Body of pancreas (tissue), 4 donors: ENCODE measurements around the gene ZDHHC12. TPM values are rescaled to one million over a fixed set of nuclear protein-coding genes. Genes with fewer than 3 reads are reported as not detected.
A peak's percentile ranks its signal among the peaks of the same experiment; 100 is the strongest.

Experiments
- ATAC-seq: fragments of 150-250 bp; one replicate; pipeline ENCODE4 v1.9.1; 2016
- DNase-seq, 4 donors: peaks; one replicate each; pipeline ENCODE4 v3.0.0-alpha.2; 2019
- H3K27ac ChIP-seq, 4 donors: fragments of 200-600 bp; sonication (generic); 1 replicate in 3 of 4; 2 replicates in 1 of 4; pipeline versions ENCODE4 v1.5.1 to v1.6.1; 2016 to 2019; ENCODE audit warnings: mild to moderate bottlenecking in 1 of 4, mixed read lengths in 1 of 4, moderate library complexity in 1 of 4
- H3K27me3 ChIP-seq, 2 donors: fragments of 200-600 bp; sonication (generic); one replicate each; pipeline ENCODE4 v1.6.0; 2016; ENCODE audit warnings: mild to moderate bottlenecking in 1 of 2
- H3K36me3 ChIP-seq, 2 donors: fragments of 200-600 bp; sonication (generic); replicated peaks in 1 of 2; 2 replicates each; pipeline ENCODE4 v1.5.1; 2016; ENCODE audit warnings: low read depth in 2 of 2; ENCODE audit not compliant: insufficient read depth in 1 of 2
- H3K4me1 ChIP-seq: fragments of 200-600 bp; sonication (generic); one replicate; pipeline ENCODE4 v1.6.0; 2016
- H3K4me3 ChIP-seq, 2 donors: fragments of 200-600 bp; sonication (generic); 1 replicate in 1 of 2; 2 replicates in 1 of 2; pipeline ENCODE4 v1.5.1; 2016 to 2019
- H3K9me3 ChIP-seq, 3 donors: fragments of 200-600 bp; sonication (generic); 1 replicate in 2 of 3; 2 replicates in 1 of 3; pipeline ENCODE4 v1.5.1; 2016
- POLR2A ChIP-seq, 3 donors: fragments of 450-650 bp; IDR thresholded peaks; one replicate each; pipeline ENCODE4 v1.6.1; 2016; ENCODE audit warnings: antibody characterized with exemption in 3 of 3, mild to moderate bottlenecking in 2 of 3
- WGBS, 2 donors: methylation state at CpG; one replicate each; pipeline ENCODE4 v1.1.5; 2017; 5-methylcytosine and 5-hydroxymethylcytosine counted together
- intact Hi-C: fragments of 100-400 bp; cut with DNase I; formaldehyde crosslinking; loops from one replicate; pipeline ENCODE4 v1.15.1; 2023
- total RNA-seq, 2 donors: library from RNA; depleted of rRNA; stranded (reverse); fragments of >200 nt; gene quantifications; one replicate each; pipeline ENCODE4 v1.1.0, GENCODE V29; 2016
- TF ChIP-seq, protein P1 (sequence below), 7 experiments: fragments of 450-650 bp in 4 of 7; fragments of 200-600 bp in 3 of 7; sonication (generic) in 3 of 7; IDR thresholded peaks; one replicate each; pipeline ENCODE4 v1.5.1; 2016 to 2019; ENCODE audit warnings: antibody characterized with exemption in 7 of 7

ZDHHC12 gene
- total RNA-seq, 2 donors from 2014 or later: 21.1 to 64.9 TPM

GRCh38 chr9:128718475-128718874 is 5.5 kb downstream of the ZDHHC12 start:
- H3K9me3 ChIP-seq: no peaks in the 10 kb centered on the region
- 30 to 39% methylated on average over 5 of the region's 5 CpGs for WGBS, 2 donors
- H3K4me3 ChIP-seq: no peak overlapping the region
- H3K4me1 ChIP-seq: peaks cover 8% of the 10 kb centered on the region
- H3K36me3 ChIP-seq: no peaks in the 10 kb centered on the region
- no peak for DNase-seq
- ATAC-seq: no peak
- no peak for TF ChIP-seq POLR2A (IDR thresholded peaks at IDR 0.05)
- TF ChIP-seq, protein P1, sequence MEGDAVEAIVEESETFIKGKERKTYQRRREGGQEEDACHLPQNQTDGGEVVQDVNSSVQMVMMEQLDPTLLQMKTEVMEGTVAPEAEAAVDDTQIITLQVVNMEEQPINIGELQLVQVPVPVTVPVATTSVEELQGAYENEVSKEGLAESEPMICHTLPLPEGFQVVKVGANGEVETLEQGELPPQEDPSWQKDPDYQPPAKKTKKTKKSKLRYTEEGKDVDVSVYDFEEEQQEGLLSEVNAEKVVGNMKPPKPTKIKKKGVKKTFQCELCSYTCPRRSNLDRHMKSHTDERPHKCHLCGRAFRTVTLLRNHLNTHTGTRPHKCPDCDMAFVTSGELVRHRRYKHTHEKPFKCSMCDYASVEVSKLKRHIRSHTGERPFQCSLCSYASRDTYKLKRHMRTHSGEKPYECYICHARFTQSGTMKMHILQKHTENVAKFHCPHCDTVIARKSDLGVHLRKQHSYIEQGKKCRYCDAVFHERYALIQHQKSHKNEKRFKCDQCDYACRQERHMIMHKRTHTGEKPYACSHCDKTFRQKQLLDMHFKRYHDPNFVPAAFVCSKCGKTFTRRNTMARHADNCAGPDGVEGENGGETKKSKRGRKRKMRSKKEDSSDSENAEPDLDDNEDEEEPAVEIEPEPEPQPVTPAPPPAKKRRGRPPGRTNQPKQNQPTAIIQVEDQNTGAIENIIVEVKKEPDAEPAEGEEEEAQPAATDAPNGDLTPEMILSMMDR (IDR thresholded peaks at IDR 0.05): no peak
- intact Hi-C loops: no loop called here
- no peaks in the 10 kb centered on the region for H3K27me3 ChIP-seq
- H3K27ac ChIP-seq: no peak overlapping the region

DNA sequence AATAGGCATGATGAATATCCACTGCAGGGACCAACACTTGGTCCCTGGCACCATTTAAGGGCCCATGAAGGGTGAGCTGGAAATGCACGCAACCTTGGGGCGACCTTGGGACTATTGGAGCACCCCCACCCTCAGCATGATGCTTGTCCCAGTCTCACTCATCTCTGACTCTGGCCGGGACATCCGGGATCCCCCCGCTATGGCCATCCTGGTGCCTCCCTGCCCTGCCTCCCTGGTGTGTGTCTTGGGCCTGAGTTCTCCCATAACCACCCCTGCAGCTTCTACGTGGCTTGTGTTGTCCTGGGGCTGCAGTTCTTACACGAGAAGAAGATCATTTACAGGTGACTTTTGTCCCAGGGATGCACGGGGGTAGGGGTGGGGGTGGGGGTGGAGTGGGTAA is 5.9 kb downstream of the ZDHHC12 start:
- Histone ChIP-seq H3K27me3 (no peaks in the 10 kb centered on the region), H3K4me1 (peaks cover 4% of the 10 kb centered on the region), H3K9me3 (no peaks in the 10 kb centered on the region), H3K36me3 (no peaks in the 10 kb centered on the region), H3K27ac (no peak overlapping the region), H3K4me3 (no peak overlapping the region)
- no peak for TF ChIP-seq POLR2A (IDR thresholded peaks at IDR 0.05)
- WGBS, 2 donors: 0 to 66% methylated on average over 1 to 8 of the region's 8 CpGs
- DNase-seq (no peak), ATAC-seq (no peak)
- intact Hi-C loops: no loop called here

DNA sequence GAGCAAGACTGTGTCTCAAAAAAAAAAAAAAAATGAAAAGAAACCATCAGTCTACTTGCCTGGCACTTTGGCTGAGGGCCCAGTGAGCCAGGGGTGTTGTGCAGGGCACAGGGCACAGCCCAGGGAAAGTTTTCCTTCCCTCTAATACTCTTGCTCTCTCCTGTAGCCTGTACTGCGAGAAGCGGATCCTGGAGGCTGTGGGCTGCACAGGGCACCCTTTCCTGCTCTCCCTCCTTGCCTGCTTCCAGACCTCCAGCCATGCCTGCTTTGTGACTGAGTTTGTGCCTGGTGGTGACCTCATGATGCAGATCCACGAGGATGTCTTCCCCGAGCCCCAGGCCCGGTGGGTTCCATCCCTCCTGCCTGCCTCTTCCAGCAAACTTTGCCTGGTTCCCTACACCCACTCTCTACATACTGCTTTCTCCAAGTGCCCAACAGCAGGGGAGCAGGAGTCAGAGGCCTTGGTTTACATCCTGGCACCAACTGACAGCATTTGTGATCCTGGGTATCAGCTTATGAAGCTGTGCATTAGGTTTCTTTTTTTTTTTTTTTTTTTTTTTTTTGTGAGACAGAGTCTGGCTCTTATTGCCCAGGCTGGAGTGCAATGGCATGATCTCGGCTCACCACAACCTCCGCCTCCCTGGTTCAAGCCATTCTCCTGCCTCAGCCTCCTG is 7.2 kb downstream of the ZDHHC12 start:
- no peak for DNase-seq
- Histone ChIP-seq H3K9me3 (no peaks in the 10 kb centered on the region), H3K4me1 (no peaks in the 10 kb centered on the region), H3K27me3 (no peaks in the 10 kb centered on the region), H3K4me3 (no peak overlapping the region), H3K36me3 (no peaks in the 10 kb centered on the region), H3K27ac (no peak overlapping the region)
- ATAC-seq: no peak
- intact Hi-C loops: no loop called here
- no peak for TF ChIP-seq POLR2A (IDR thresholded peaks at IDR 0.05)
- TF ChIP-seq, protein P1 (IDR thresholded peaks at IDR 0.05): no peak
- 85 to 90% methylated on average over 7 of the region's 7 CpGs for WGBS, 2 donors

DNA sequence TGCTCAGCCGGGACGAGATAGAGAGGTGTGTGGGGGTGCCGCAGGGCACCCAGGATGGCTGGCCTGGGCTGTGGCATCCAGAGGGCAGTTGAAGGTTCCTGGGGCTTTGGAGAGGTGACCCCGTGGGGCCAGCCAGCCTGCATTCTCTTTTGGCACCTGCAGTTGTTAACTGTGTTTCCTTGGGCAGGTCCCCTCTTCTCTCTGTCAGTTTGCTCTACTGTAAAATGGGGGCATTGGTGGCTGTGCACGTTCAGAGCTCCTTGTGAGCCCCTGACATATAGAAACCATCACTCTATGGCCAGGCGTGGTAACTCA is 8.5 kb downstream of the ZDHHC12 start:
- peak in 1 of 4 donors; percentile 2 for DNase-seq

GRCh38 chr9:128714586-128715435 is 9.1 kb downstream of the ZDHHC12 start:
- no peak for TF ChIP-seq POLR2A (IDR thresholded peaks at IDR 0.05)
- TF ChIP-seq, protein P1 (IDR thresholded peaks at IDR 0.05): no peak
- Histone ChIP-seq H3K27me3 (no peaks in the 10 kb centered on the region), H3K4me3 (no peak overlapping the region), H3K9me3 (no peaks in the 10 kb centered on the region), H3K27ac (no peak overlapping the region), H3K4me1 (no peaks in the 10 kb centered on the region), H3K36me3 (no peaks in the 10 kb centered on the region)
- intact Hi-C loops: no loop called here
- 88 to 92% methylated on average over 12 to 23 of the region's 24 CpGs for WGBS, 2 donors
- DNase-seq (peak in 1 of 4 donors; percentile 5), ATAC-seq (no peak)

More for the DNA sequence above, 8.5 kb downstream of the ZDHHC12 start:
- no peak for ATAC-seq
- Histone ChIP-seq H3K4me1 (no peaks in the 10 kb centered on the region), H3K27me3 (no peaks in the 10 kb centered on the region), H3K4me3 (no peak overlapping the region), H3K36me3 (no peaks in the 10 kb centered on the region), H3K27ac (no peak overlapping the region), H3K9me3 (no peaks in the 10 kb centered on the region)
- no peak for TF ChIP-seq POLR2A (IDR thresholded peaks at IDR 0.05)
- TF ChIP-seq, protein P1 (IDR thresholded peaks at IDR 0.05): no peak
- intact Hi-C loops: no loop called here
- WGBS, 2 donors: 81 to 92% methylated on average over 3 to 6 of the region's 6 CpGs
